ENCODE data around the gene MRPL43.

MRPL43 gene

GRCh38 chr10:101018600-101019439 is 31.5 kb upstream of the MRPL43 start:
- DNase-seq: peak; percentile 61

DNA sequence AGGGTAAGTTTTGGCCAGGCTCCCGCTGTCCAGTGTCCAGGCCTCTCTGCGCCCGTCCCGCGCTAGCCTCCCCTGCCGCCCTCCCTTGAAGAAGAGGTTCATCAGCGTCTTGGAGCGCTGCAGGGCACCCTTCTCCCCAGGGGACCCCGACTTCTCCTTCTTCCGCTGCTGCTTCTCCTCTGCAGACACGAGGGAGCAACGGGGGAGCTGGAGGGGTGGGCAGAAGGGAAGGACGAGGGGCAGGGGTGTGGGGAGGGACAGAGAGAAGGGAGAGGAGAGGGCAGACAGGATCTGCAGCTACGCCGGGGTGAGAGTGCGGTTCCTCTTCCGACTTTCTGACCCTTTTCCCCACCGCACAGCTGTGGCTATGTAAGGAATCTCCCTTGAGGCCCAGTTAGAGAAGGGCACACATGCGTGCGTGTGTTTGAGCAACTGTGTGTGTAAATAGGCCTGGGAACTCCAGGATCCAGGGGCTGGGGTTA is 30.9 kb upstream of the MRPL43 start:
- no peak for DNase-seq

- no peak for DNase-seq
These were observed 29.5 kb upstream of the MRPL43 start for GRCh38 chr10:101016814-101017213.

GRCh38 chr10:101015582-101015973 is 28.3 kb upstream of the MRPL43 start:
- DNase-seq: no peak

DNA sequence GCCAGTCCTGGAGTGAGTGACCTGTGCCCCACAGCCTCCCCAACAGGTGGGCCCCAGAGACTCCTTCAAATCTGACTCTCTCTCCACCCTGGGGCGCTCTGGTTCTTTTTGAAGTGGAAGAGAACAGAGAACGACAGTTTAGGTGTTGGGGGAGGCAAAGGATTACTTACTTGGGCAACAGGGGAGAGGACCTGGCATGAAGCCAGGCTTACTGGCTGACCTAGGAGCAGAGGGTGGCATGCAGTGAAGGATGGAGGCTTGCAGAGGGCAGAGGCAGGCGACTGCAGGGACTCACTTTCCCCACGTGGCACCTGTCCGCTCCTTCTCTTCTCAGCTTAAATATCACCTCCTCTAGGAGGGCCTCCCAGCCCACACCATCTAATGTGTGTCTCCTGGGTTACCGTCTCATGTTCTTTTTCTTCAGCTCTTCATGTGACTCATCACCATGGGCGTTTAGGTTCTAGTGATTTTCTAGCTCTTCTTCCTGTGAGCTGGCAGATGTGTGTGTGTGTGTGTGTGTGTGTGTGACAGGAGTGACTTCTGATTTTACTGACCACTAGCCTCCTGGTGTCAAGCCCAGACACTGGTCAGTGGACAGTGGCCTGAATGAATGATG is 27.8 kb upstream of the MRPL43 start:
- peak; percentile 15 for DNase-seq

- peak; percentile 27 for DNase-seq
These were observed 27.1 kb upstream of the MRPL43 start for GRCh38 chr10:101014230-101014884.

DNA sequence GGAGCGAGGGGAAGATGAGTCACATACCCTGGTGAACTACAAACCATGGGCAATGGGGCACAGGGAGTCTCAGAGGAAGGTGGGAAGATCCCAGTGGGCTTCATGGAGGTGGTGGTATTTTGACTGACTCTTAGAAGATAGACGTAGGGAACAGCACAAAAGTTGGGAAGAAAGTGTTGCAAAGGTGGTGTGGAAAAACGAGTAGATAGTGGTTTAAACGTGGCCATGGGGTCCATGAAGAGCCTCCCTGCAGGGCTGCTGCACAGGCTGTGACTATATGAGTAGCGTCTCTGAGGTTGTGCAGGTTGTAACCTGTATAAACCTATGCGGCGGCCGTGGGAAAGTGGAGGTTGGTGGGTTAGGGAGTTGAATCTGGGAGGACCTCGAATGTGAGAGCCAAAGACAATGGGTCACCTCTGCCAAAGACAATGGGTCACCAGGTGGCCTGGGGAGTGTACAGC is 26.1 kb upstream of the MRPL43 start:
- DNase-seq: no peak

- DNase-seq: peak; percentile 63
These were observed 25.4 kb upstream of the MRPL43 start for GRCh38 chr10:101012525-101013364.

- no peak for DNase-seq
These were observed 24.5 kb upstream of the MRPL43 start for GRCh38 chr10:101011517-101012423.

DNA sequence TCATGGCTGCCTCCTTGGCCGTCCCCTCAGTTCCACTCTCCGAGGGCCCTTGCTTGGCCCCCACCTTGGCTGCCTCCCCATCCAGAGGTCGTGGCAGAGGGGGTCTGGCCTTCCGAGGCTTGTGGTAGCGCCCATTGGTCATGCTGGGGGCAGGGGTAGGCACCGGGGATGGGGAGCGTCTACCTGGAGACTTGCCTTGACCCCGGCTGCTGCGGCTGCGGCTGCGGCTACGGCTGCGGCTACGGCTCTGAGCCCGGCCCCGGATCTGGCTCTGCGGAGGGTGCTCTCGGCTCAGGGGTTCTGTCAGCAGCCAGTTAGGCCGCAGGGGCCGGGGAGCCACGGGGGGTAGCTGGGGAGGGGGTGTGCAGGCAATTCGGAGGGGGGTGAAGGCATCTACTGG is 23.0 kb upstream of the MRPL43 start:
- no peak for DNase-seq

- DNase-seq: no peak
These were observed 21.6 kb upstream of the MRPL43 start for GRCh38 chr10:101008823-101009423.

- no peak for DNase-seq
These were observed 20.9 kb upstream of the MRPL43 start for GRCh38 chr10:101007915-101008822.

DNA sequence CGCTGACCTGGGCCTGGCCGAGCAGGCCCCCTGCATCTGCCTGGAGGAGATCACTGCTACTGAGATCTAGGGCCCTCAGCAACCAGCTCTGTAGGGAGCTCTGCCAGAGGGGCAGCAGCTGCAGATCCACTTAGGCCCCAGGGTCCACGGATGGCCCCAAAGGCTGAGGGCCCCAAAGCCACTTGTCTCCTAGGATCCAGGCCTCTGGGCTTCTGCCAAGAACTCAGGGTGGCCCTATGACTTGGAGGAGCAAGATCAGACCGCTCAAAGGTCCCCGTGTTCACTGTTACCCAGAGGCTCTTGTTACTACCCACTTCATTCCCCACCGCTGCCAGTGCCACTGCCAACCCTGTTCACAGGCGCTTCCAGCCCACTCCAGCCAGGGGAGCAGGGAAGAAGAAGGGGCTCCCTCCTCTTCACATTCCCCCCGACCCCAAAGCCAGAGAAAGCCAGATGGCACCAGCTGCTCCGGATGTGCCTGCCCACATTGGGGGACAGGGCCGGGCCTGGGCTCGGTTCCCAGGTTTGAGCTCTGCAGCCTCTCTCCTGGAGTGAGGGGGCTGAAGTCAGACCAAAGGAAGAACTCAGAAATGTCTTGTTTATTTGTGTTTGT is 19.9 kb upstream of the MRPL43 start:
- no peak for DNase-seq

DNA sequence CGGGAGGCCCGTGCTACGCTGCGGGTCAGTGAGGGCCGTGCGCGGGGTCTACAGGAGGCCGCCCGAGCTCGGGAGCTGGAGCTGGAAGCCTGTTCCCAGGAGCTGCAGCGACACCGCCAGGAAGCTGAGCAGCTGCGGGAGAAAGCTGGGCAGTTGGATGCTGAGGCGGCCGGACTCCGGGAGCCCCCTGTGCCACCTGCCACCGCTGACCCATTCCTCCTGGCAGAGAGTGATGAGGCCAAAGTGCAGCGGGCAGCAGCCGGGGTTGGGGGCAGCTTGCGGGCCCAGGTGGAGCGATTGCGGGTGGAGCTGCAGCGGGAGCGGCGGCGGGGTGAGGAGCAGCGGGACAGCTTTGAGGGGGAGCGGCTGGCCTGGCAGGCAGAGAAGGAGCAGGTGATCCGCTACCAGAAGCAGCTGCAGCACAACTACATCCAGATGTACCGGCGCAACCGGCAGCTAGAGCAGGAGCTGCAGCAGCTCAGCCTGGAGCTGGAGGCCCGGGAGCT is 19.3 kb upstream of the MRPL43 start:
- DNase-seq: no peak

- DNase-seq: no peak
These were observed 18.7 kb upstream of the MRPL43 start for GRCh38 chr10:101005869-101006567.

GRCh38 chr10:101005361-101005760 is 18.1 kb upstream of the MRPL43 start:
- DNase-seq: no peak

DNA sequence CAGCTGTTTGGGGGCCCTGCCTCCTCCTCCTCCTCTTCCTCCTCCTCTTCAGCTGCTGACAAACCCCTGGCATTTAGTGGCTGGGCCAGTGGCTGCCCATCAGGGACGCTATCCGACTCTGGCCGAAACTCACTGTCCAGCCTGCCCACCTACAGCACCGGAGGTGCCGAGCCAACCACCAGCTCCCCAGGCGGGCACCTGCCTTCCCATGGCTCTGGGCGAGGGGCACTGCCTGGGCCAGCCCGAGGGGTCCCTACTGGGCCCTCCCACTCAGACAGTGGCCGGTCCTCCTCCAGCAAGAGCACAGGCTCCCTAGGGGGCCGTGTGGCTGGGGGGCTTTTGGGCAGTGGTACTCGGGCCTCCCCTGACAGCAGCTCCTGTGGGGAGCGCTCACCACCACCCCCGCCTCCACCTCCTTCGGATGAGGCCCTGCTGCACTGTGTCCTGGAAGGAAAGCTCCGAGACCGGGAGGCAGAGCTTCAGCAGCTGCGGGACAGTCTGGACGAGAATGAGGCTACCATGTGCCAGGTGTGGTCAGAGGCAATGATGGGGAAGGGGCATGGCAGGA is 16.4 kb upstream of the MRPL43 start:
- no peak for DNase-seq

- no peak for DNase-seq
These were observed 15.2 kb upstream of the MRPL43 start for GRCh38 chr10:101002456-101002855.
